ENCODE measurements around the gene CCN6.

GRCh38 chr6:112049996-112050395 lies 3.9 kb upstream of the CCN6 start:
- TF ChIP-seq EZH2 (IDR thresholded peaks at IDR 0.05) (no peak), POLR2AphosphoS5 (IDR thresholded peaks at IDR 0.05; ENCODE audit: borderline replicate concordance, low read depth, low read length) (no peak)
